ENCODE measurements around the gene FHIP2A. TPM values are rescaled to one million over a fixed set of nuclear protein-coding genes. Genes with fewer than 3 reads are reported as not detected.

Gene FHIP2A
- total and polyA plus RNA-seq, 2 of the 4 experiments (the other 2 are of a cell fraction): 10.7 to 16.5 TPM

DNA sequence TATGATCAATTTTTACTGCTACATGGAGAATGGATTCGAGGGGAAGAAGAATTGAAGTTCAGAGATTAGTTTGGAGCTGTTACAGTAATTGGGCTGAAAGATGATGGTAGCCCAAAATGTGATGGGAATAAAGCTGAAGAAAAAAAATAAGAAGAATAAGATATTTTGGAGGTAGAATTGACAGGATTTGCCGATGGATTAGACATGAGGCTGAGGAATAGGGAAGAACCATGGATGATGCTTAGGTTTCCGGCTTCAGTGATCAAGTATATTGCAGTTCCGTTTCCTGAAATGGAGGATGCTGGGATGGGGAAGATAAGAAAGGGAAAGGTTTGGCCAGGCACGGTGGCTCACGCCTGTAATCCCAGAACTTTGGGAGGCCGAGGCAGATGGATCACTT, 38.9 kb upstream of the FHIP2A start:
- ChIA-PET POLR2A (ENCODE audit: unreplicated experiment) (no interaction called here), CTCF (no interaction called here)
- in situ Hi-C loops (cut with MboI; ENCODE audit: low sequenced_read_pairs) (loop anchor here (5.0 kb wide), 3 partner anchors 70 to 310 kb away; no protein-coding TSS in a partner anchor), dilution Hi-C loops (cut with HindIII; ENCODE audit: low sequenced_read_pairs, unreplicated experiment) (no loop called here), intact Hi-C loops (cut with micrococcal nuclease) (no loop called here)
- Histone ChIP-seq H3K9me1 (ENCODE audit: insufficient read depth, low read length) (no peaks in the 10 kb centered on the region; the same call in 1 of the 2 replicates), H3K4me3 (ENCODE audit: insufficient read depth, low read depth, low read length) (no peak overlapping the region), H3K36me3 (ENCODE audit: control insufficient read depth, insufficient read depth, low read length) (no peaks in the 10 kb centered on the region), H3K14ac (replicated peaks; ENCODE audit: low read depth, low read length) (no peak overlapping the region), H3K79me1 (ENCODE audit: low read depth in 1 of 2, low read length in 2 of 2) (no peaks in the 10 kb centered on the region), H2AFZ (replicated peaks; ENCODE audit: low read length, poor library complexity) (no peak overlapping the region), H2BK15ac (ENCODE audit: low read depth, low read length) (no peak overlapping the region), H2BK5ac (ENCODE audit: low read depth, low read length, poor library complexity, severe bottlenecking) (no peak overlapping the region), H3K23ac (ENCODE audit: low read depth, low read length) (no peak overlapping the region), H2AK5ac (ENCODE audit: low read depth, low read length) (no peak overlapping the region), H4K5ac (ENCODE audit: low read depth, low read length) (no peak overlapping the region), H3K9ac (ENCODE audit: low read depth, low read length) (no peak overlapping the region), H4K20me1 (ENCODE audit: insufficient read depth, low read length) (peaks cover 4% of the 10 kb centered on the region; the same call in 1 of the 2 replicates), H4K8ac (ENCODE audit: low read depth in 2 of 2, low read length in 2 of 2) (no peak overlapping the region), H2BK20ac (ENCODE audit: low read depth, low read length) (no peak overlapping the region), H3K4me1 (ENCODE audit: control insufficient read depth, insufficient read depth, low read length) (peaks cover 13% of the 10 kb centered on the region), H3K56ac (ENCODE audit: extremely low read depth, insufficient read depth, low read length) (no peak overlapping the region), H3K27me3 (ENCODE audit: control insufficient read depth, insufficient read depth, low read length) (no peaks in the 10 kb centered on the region), H3K27ac (ENCODE audit: insufficient read depth, low read length) (no peak overlapping the region), H3K4me2 (ENCODE audit: low read depth, low read length) (no peak overlapping the region), H4K91ac (ENCODE audit: insufficient read depth, low read depth, low read length) (no peak overlapping the region), H3K18ac (ENCODE audit: low read depth, low read length) (no peak overlapping the region), H2BK120ac (ENCODE audit: low read depth, low read length) (no peak overlapping the region), H3K4ac (ENCODE audit: low read depth, low read length) (no peak overlapping the region), H2AK9ac (replicated peaks; ENCODE audit: low read depth, low read length, poor library complexity) (no peak overlapping the region), H3K9me3 (ENCODE audit: control insufficient read depth, insufficient read depth, low read length) (no peaks in the 10 kb centered on the region)
- TF ChIP-seq, protein P1, sequence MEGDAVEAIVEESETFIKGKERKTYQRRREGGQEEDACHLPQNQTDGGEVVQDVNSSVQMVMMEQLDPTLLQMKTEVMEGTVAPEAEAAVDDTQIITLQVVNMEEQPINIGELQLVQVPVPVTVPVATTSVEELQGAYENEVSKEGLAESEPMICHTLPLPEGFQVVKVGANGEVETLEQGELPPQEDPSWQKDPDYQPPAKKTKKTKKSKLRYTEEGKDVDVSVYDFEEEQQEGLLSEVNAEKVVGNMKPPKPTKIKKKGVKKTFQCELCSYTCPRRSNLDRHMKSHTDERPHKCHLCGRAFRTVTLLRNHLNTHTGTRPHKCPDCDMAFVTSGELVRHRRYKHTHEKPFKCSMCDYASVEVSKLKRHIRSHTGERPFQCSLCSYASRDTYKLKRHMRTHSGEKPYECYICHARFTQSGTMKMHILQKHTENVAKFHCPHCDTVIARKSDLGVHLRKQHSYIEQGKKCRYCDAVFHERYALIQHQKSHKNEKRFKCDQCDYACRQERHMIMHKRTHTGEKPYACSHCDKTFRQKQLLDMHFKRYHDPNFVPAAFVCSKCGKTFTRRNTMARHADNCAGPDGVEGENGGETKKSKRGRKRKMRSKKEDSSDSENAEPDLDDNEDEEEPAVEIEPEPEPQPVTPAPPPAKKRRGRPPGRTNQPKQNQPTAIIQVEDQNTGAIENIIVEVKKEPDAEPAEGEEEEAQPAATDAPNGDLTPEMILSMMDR (conservative IDR thresholded peaks at IDR 0.05; ENCODE audit: low read depth, low read length): no peak
- TF ChIP-seq POLR2A (IDR thresholded peaks at IDR 0.05; ENCODE audit: low read depth, low read length): no peak
- no peak for TF ChIP-seq SMC3 (IDR thresholded peaks at IDR 0.05; ENCODE audit: low read depth, low read length)
- TF ChIP-seq MAFK (IDR thresholded peaks at IDR 0.05; ENCODE audit: low read depth, low read length): no peak
- no peak for TF ChIP-seq FOS (IDR thresholded peaks at IDR 0.05; ENCODE audit: low read depth, low read length)
- no peak for TF ChIP-seq RCOR1 (IDR thresholded peaks at IDR 0.05; ENCODE audit: insufficient replicate concordance, low read length)
- no peak for TF ChIP-seq MXI1 (IDR thresholded peaks at IDR 0.05; ENCODE audit: borderline replicate concordance, low read depth, low read length)
- no peak for TF ChIP-seq NFE2L2 (IDR thresholded peaks at IDR 0.05; ENCODE audit: low read depth, low read length)
- no peak for TF ChIP-seq RFX5 (IDR thresholded peaks at IDR 0.05; ENCODE audit: low read depth, low read length)
- WGBS, 2 experiments (ENCODE audit: extremely low coverage in 2 of 2, insufficient read length in 1 of 2): 100% methylated on average over 1 to 3 of the region's 7 CpGs
- no TSS peak for BruUV-seq (replicated peaks)
- no peak for ATAC-seq (ENCODE audit: low read depth)
- DNase-seq: no peak

Data from IMR-90 (cell line).